AG04450 (cell line): ENCODE data around the gene PARP11. TPM values are rescaled to one million over a fixed set of nuclear protein-coding genes. Genes with fewer than 3 reads are reported as not detected.
A peak's percentile ranks its signal among the peaks of the same experiment; 100 is the strongest.

ENCODE experiments used
- CTCF ChIA-PET: fragments of 300-600, 350-600 bp; formaldehyde crosslinking; extraction: SDS; loops from one replicate; lab custom pipeline; 2022; ENCODE audit warnings: antibody characterized with exemption, inconsistent platforms; lab: Charles Lee
- POLR2A ChIA-PET: fragments of 350-600 bp; formaldehyde crosslinking; extraction: SDS; loops from one replicate; lab custom pipeline; 2021; ENCODE audit warnings: antibody characterized with exemption, inconsistent platforms; lab: Yijun Ruan, JAX
- DNase-seq: peaks from one replicate; pipeline ENCODE4 v3.0.0-alpha.2; 2011; ENCODE audit warnings: low read depth, low spot score
- H3K27ac ChIP-seq: one replicate; pipeline ENCODE4 v1.5.1; 2012; ENCODE audit warnings: low read depth, low read length, control low read depth
- H3K27me3 ChIP-seq: one replicate; pipeline ENCODE4 v1.6.0; 2012; ENCODE audit warnings: low read length; ENCODE audit not compliant: control insufficient read depth, insufficient read depth
- H3K4me3 ChIP-seq: 2 replicates; pipeline ENCODE4 v1.5.1; 2011; ENCODE audit warnings: mild to moderate bottlenecking, low read depth, low read length, control low read depth
- H3K9me3 ChIP-seq: 2 replicates; pipeline ENCODE4 v1.5.1; 2012; ENCODE audit warnings: low read length; ENCODE audit not compliant: control insufficient read depth, insufficient read depth
- polyA plus RNA-seq: library from polyadenylated mRNA; depleted of rRNA; stranded (reverse); fragments of >200 nt; gene quantifications from 2 replicates; pipeline ENCODE4 v1.2.3, GENCODE V29; 2011
- TF ChIP-seq, protein P1 (sequence below): IDR thresholded peaks from 2 replicates; pipeline ENCODE4 v1.5.1; 2011; ENCODE audit warnings: low read depth, low read length, control low read depth, inconsistent platforms

PARP11 gene
- polyA plus RNA-seq, 1 experiment = 6.9 TPM

DNA sequence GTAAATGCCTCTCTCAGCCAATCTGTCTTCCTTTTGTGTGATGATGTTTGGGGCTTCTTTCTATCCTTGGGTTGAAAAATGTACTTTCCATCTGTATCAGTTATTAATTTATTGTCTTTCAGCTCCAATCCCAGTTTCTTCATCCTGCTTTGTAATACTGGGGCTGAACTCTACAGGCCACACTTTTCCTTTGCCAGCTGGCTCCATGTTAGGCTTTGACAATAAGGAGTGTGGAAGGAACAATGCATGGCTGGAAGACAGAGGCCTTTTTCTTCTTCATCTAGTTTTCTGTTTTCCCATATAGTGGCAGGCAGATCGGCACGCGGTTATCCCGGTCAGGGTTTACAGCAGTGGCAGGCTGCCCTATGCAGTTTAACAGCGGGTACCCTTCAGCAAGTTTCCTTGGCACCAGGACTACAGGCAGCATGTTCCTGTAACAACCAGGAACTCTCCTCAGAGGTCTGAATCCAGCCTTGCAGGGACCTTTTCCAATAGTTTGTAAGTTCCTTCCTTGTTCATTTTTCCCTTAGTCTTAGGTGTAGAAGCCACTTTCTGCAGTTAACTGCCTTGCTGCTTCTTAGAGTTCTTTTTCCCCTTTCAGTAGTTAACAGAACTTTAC, 81.8 kb downstream of the PARP11 start:
- ChIA-PET POLR2A (no interaction called here), CTCF (no interaction called here)
- no peak for DNase-seq
- H3K27me3 ChIP-seq = peaks cover 3% of the 10 kb centered on the region
- H3K4me3 ChIP-seq = no peak overlapping the region
- no peaks in the 10 kb centered on the region for H3K9me3 ChIP-seq
- H3K27ac ChIP-seq = no peak overlapping the region
- TF ChIP-seq, protein P1, sequence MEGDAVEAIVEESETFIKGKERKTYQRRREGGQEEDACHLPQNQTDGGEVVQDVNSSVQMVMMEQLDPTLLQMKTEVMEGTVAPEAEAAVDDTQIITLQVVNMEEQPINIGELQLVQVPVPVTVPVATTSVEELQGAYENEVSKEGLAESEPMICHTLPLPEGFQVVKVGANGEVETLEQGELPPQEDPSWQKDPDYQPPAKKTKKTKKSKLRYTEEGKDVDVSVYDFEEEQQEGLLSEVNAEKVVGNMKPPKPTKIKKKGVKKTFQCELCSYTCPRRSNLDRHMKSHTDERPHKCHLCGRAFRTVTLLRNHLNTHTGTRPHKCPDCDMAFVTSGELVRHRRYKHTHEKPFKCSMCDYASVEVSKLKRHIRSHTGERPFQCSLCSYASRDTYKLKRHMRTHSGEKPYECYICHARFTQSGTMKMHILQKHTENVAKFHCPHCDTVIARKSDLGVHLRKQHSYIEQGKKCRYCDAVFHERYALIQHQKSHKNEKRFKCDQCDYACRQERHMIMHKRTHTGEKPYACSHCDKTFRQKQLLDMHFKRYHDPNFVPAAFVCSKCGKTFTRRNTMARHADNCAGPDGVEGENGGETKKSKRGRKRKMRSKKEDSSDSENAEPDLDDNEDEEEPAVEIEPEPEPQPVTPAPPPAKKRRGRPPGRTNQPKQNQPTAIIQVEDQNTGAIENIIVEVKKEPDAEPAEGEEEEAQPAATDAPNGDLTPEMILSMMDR = no peak

- ChIA-PET CTCF (interaction anchor here (1.0 to 1.5 kb wide), 2 partner anchors 13 kb away, joined by 3 to 4 read pairs; no protein-coding TSS in a partner anchor), POLR2A (no interaction called here)
- TF ChIP-seq, protein P1 = no peak
- Histone ChIP-seq H3K9me3 (no peaks in the 10 kb centered on the region), H3K27me3 (peaks cover 3% of the 10 kb centered on the region), H3K27ac (no peak overlapping the region), H3K4me3 (no peak overlapping the region)
- no peak for DNase-seq
Measured at GRCh38 chr12:3790642-3791041, 82.6 kb downstream of the PARP11 start.

GRCh38 chr12:3789838-3790237, 83.4 kb downstream of the PARP11 start:
- POLR2A ChIA-PET = no interaction called here

DNA sequence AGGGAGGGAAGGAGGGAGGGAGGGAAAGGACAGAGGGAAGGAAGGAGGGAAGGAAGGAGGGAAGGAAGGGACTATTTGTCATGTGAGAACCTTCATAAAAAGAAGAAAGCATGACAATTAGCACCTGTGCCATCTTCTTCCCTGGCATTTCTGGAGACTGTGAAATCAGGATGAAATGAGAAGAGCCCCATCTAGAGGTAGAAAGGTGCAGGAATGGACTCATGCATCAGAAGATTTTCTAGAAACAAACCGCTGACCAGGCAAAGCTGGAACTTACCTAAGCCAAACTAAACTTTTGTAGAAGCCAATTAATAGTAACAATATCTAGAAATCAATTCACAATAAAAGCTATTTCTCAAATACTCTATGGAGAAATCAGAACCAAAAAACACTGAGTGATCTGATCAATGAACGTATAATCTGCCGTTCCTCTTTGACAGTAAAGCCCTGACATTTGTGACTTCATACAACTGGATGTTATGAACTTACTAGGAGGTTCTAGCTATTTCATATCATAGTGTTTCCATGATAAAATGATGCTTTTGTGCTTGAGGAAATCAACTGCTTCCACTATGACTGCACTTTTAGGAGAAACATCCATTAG, 95.9 kb downstream of the PARP11 start:
- ChIA-PET POLR2A (no interaction called here), CTCF (interaction anchor here (0.7 to 2.5 kb wide), 25 partner anchors 8 to 478 kb away, joined by 3 to 79 read pairs (median 4); no protein-coding TSS in a partner anchor)
- TF ChIP-seq, protein P1 = peak; percentile 87
- Histone ChIP-seq H3K27ac (no peak overlapping the region), H3K4me3 (no peak overlapping the region), H3K27me3 (peaks cover 5% of the 10 kb centered on the region), H3K9me3 (no peaks in the 10 kb centered on the region)
- peak; percentile 10 for DNase-seq

More at GRCh38 chr12:3789838-3790237, 83.4 kb downstream of the PARP11 start:
- no peaks in the 10 kb centered on the region for H3K9me3 ChIP-seq
- TF ChIP-seq, protein P1 = no peak
- no peak overlapping the region for H3K27ac ChIP-seq
- CTCF ChIA-PET = interaction anchor here (1.0 to 1.8 kb wide), 3 partner anchors 12 to 489 kb away, joined by 3 to 11 read pairs (median 4); no protein-coding TSS in a partner anchor
- DNase-seq = no peak
- peaks cover 3% of the 10 kb centered on the region for H3K27me3 ChIP-seq
- H3K4me3 ChIP-seq = no peak overlapping the region
